Fibroblast of pulmonary artery (primary cell): ENCODE results near the gene TNS3.

Experiments
- DNase-seq: peaks from one replicate; pipeline ENCODE4 v3.0.0-alpha.2; 2010; ENCODE audit warnings: low read depth
- H3K4me3 ChIP-seq: replicated peaks from 2 replicates; pipeline ENCODE4 v1.5.1; 2011; ENCODE audit warnings: low read depth, mild to moderate bottlenecking, control low read depth, low read length, moderate library complexity
- TF ChIP-seq, protein P1 (sequence below): IDR thresholded peaks from 2 replicates; pipeline ENCODE4 v1.5.1; 2011; ENCODE audit warnings: mild to moderate bottlenecking, control low read depth, low read length, inconsistent platforms; ENCODE audit errors: missing control alignments

Gene TNS3

DNA sequence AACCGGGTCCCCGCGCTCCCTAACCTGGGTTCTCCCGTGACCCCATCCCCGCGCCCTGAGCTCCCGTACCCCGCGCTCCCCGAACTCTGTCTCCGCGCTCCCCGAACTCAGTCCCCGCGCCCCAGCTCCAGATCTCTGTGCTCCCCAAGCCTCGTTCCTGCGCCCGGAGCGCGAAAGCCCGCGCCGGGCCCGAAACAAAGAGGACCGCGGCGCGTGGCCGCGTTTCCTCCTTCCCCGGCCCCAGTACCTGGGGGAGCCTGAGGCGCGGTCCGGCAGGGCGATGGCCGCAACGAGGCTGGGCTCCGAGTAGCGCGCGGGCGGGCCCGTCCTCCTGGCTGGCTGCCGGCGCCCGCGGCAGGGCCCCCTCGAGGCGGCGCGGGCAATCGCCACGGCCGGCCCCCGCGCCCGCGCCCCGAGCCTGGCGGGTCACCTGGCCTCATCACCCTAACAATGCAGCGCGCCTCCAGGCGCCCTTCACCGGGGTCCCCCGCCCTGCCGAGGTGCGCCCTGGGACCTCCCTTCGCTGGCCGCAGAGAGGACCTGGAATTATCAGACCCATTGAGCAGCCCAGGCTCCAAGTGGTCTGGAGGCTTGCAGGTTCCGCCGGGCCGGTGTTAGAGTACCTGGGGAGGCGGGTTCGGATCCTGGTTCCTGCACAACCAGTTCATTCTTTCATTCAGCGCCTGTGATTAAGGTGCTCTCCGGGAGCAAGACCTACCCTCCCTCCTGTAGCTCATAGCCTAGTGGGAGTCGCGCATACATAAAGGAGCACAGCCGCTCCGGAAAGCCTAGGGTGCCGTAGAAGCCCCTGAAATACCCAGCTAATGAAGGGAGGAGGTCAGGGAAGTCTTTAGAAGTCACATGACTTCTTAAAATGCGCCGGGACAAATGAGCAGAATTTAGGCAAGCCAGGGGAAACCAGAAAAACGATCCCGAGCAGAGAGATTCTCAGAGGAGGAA lies at the start of gene TNS3:
TSS of gene TNS3 (minus strand) at position 308 of the 960 bp plus-strand sequence. CDS start 142,475 bp downstream, outside the sequence.
- TF ChIP-seq, protein P1, sequence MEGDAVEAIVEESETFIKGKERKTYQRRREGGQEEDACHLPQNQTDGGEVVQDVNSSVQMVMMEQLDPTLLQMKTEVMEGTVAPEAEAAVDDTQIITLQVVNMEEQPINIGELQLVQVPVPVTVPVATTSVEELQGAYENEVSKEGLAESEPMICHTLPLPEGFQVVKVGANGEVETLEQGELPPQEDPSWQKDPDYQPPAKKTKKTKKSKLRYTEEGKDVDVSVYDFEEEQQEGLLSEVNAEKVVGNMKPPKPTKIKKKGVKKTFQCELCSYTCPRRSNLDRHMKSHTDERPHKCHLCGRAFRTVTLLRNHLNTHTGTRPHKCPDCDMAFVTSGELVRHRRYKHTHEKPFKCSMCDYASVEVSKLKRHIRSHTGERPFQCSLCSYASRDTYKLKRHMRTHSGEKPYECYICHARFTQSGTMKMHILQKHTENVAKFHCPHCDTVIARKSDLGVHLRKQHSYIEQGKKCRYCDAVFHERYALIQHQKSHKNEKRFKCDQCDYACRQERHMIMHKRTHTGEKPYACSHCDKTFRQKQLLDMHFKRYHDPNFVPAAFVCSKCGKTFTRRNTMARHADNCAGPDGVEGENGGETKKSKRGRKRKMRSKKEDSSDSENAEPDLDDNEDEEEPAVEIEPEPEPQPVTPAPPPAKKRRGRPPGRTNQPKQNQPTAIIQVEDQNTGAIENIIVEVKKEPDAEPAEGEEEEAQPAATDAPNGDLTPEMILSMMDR, result no peak
- DNase-seq, result peak; percentile 51
- H3K4me3 ChIP-seq, result peak within 1 kb of the TSS; percentile 81

GRCh38 chr7:47631711-47632110 lies 49.8 kb upstream of the TNS3 start:
- no peak for DNase-seq
- H3K4me3 ChIP-seq, result no peak overlapping the region
- TF ChIP-seq, protein P1, result no peak

- TF ChIP-seq, protein P1, result no peak
- DNase-seq, result no peak
- H3K4me3 ChIP-seq, result no peak overlapping the region
These were observed 45.8 kb upstream of the TNS3 start for GRCh38 chr7:47627580-47628283.

DNA sequence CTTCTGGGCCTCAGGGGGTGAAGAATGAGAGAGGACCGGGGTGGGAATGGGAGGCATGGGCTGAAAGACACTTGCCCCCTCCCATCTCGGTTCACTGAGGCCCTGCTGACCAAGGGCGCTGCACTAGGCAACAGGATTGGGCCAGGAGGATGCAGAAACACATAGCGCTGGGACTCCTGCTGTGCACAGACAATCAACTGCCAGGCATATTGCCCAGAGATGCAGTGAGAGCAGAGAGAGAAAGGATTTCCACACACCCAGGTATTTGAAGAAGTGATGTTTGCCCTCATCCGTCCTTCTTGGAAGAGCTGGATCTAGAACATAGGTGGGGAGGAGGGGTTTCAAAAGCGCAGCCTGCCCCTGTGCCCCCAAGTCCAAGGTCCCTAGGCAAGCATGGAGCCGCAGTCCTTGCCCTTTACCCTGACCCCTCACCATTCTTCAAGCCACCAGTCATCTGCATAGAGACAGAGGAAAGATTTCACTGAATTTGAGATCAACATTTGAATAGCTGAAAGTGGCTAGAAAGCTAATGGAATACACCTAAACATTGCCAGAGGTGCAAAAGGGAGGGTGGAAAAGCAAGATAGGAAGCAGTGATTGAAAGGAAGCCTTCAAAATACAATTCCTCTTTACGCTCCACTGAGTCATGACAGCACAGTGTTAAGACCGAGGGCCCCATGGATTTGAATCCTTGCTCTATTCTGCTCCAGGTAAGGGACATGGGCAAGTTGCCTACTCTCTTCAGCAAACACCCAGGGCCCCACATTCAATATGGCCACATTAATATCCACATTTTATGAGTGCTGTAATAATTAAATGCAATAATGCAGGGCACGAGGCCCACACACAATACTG lies 44.2 kb upstream of the TNS3 start:
- H3K4me3 ChIP-seq, result no peak overlapping the region
- DNase-seq, result no peak
- TF ChIP-seq, protein P1, result no peak

GRCh38 chr7:47624689-47625088 lies 42.8 kb upstream of the TNS3 start:
- TF ChIP-seq, protein P1, result no peak
- no peak overlapping the region for H3K4me3 ChIP-seq
- DNase-seq, result no peak

DNA sequence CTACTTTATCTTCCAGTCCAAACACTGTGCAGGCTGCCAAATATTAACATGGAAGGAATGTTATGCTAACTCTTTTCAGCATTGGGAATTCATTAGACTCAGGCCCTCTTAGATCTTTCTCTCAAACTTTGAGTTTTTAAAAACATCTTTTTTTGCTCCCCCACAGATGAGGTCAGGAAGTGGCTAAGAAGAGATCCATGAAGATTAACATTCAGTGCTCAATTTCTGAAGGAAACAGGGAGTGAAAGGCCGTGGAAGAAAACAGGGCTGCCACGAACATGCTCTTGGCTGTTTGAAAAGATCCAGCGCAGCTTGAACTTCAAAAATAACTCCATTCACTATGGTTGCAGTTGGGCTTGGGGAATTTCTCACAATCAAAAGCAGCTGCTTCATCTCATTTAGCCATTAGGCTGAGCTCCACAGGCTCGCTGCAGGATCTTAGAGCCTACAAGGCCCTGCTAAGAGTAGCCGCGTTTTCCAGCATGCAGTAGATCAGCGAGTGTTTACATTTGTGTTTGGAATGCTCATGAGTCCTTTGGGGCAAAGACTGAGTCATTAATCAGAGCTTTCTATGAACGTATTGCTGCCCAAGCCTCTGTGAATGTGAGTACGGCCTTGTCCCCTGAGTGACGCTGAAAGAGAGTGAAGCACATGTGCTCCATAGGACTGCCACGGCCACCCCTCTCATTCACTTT lies 41.2 kb upstream of the TNS3 start:
- H3K4me3 ChIP-seq, result no peak overlapping the region
- peak; percentile 80 for DNase-seq
- TF ChIP-seq, protein P1, result no peak
